IMR-90 (cell line): Measurements from ENCODE around the gene TRIO. TPM values are rescaled to one million over a fixed set of nuclear protein-coding genes. Genes with fewer than 3 reads are reported as not detected.

Experiments
- ATAC-seq: fragments of 200-7000 bp; cut with Tn5 transposase; 2 replicates; pipeline ENCODE4 v1.9.1; 2020; ENCODE audit warnings: low read depth, mild to moderate bottlenecking, moderate library complexity
- BruUV-seq: library from RNA; stranded (reverse); fragments of 400-500 nt; replicated peaks from 2 replicates; lab custom pipeline; 2021; lab: Mats Ljungman, UMichigan
- CTCF ChIA-PET: fragments of 300-600 bp; formaldehyde crosslinking; extraction: SDS; loops from one replicate; lab custom pipeline; 2021; ENCODE audit warnings: antibody characterized with exemption; lab: Yijun Ruan, JAX
- POLR2A ChIA-PET: fragments of 300-600 bp; sonication (Branson Sonifier 250); formaldehyde crosslinking; loops from one replicate; lab custom pipeline; 2022; ENCODE audit warnings: antibody characterized with exemption; ENCODE audit not compliant: unreplicated experiment; lab: Charles Lee
- DNase-seq: peaks from one replicate; pipeline ENCODE4 v3.0.0; 2013
- H2AFZ ChIP-seq: replicated peaks from 2 replicates; pipeline ENCODE3; 2013; ENCODE audit warnings: low read length, mild to moderate bottlenecking; ENCODE audit not compliant: poor library complexity
- H2AK5ac ChIP-seq: 2 replicates; pipeline ENCODE4 v1.6.1; 2013; ENCODE audit warnings: low read depth, low read length, inconsistent platforms
- H2AK9ac ChIP-seq: replicated peaks from 2 replicates; pipeline ENCODE3; 2013; ENCODE audit warnings: mild to moderate bottlenecking, low read depth, low read length, moderate library complexity; ENCODE audit not compliant: poor library complexity
- H2BK120ac ChIP-seq: 2 replicates; pipeline ENCODE4 v1.6.1; 2013; ENCODE audit warnings: low read depth, low read length, inconsistent platforms
- H2BK15ac ChIP-seq: 3 replicates; pipeline ENCODE4 v1.6.1; 2013; ENCODE audit warnings: low read depth, low read length, inconsistent platforms
- H2BK20ac ChIP-seq: 2 replicates; pipeline ENCODE4 v1.6.1; 2013; ENCODE audit warnings: low read depth, mild to moderate bottlenecking, inconsistent platforms, low read length, moderate library complexity
- H2BK5ac ChIP-seq: 2 replicates; pipeline ENCODE4 v1.6.1; 2013; ENCODE audit warnings: mild to moderate bottlenecking, low read depth, low read length, inconsistent platforms; ENCODE audit not compliant: poor library complexity, severe bottlenecking
- H3K14ac ChIP-seq: replicated peaks from 2 replicates; pipeline ENCODE4 v1.6.1; 2013; ENCODE audit warnings: low read depth, low read length, inconsistent platforms
- H3K18ac ChIP-seq: 2 replicates; pipeline ENCODE4 v1.6.1; 2013; ENCODE audit warnings: low read depth, low read length, control low read depth
- H3K23ac ChIP-seq: 2 replicates; pipeline ENCODE4 v1.6.1; 2013; ENCODE audit warnings: low read depth, low read length, inconsistent platforms
- H3K27ac ChIP-seq: 2 replicates; pipeline ENCODE4 v1.5.1; 2013; ENCODE audit warnings: mild to moderate bottlenecking, control low read depth, low read length; ENCODE audit not compliant: insufficient read depth
- H3K27me3 ChIP-seq: 2 replicates; pipeline ENCODE4 v1.6.1; 2013; ENCODE audit warnings: low read length; ENCODE audit not compliant: control insufficient read depth, insufficient read depth
- H3K36me3 ChIP-seq: 2 replicates; pipeline ENCODE4 v1.6.1; 2013; ENCODE audit warnings: low read length, mixed read lengths; ENCODE audit not compliant: control insufficient read depth, insufficient read depth
- H3K4ac ChIP-seq: 2 replicates; pipeline ENCODE4 v1.6.1; 2013; ENCODE audit warnings: low read depth, low read length, inconsistent platforms
- H3K4me1 ChIP-seq: 2 replicates; pipeline ENCODE4 v1.6.1; 2013; ENCODE audit warnings: low read length, mixed read lengths; ENCODE audit not compliant: control insufficient read depth, insufficient read depth
- H3K4me2 ChIP-seq: 2 replicates; pipeline ENCODE4 v1.6.1; 2013; ENCODE audit warnings: low read depth, mild to moderate bottlenecking, control low read depth, low read length, moderate library complexity
- H3K4me3 ChIP-seq: 2 replicates; pipeline ENCODE4 v1.5.1; 2013; ENCODE audit warnings: low read depth, mild to moderate bottlenecking, control low read depth, low read length, moderate library complexity; ENCODE audit not compliant: insufficient read depth
- H3K56ac ChIP-seq: 2 replicates; pipeline ENCODE4 v1.6.1; 2013; ENCODE audit warnings: low read length, inconsistent platforms; ENCODE audit not compliant: insufficient read depth; ENCODE audit errors: extremely low read depth
- H3K79me1 ChIP-seq, 2 experiments: 2 replicates each; pipeline ENCODE4 v1.6.1; 2013; ENCODE audit warnings: low read length in 2 of 2, inconsistent platforms in 1 of 2, low read depth in 1 of 2
- H3K9ac ChIP-seq: 2 replicates; pipeline ENCODE4 v1.6.1; 2013; ENCODE audit warnings: low read depth, low read length, control low read depth
- H3K9me1 ChIP-seq: 2 replicates; pipeline ENCODE4 v1.6.1; 2013; ENCODE audit warnings: low read length, inconsistent platforms; ENCODE audit not compliant: insufficient read depth
- H3K9me3 ChIP-seq: 2 replicates; pipeline ENCODE4 v1.6.1; 2013; ENCODE audit warnings: low read length; ENCODE audit not compliant: control insufficient read depth, insufficient read depth
- H4K20me1 ChIP-seq: 2 replicates; pipeline ENCODE4 v1.6.1; 2013; ENCODE audit warnings: low read length, inconsistent platforms; ENCODE audit not compliant: insufficient read depth
- H4K5ac ChIP-seq: 2 replicates; pipeline ENCODE4 v1.6.1; 2013; ENCODE audit warnings: mild to moderate bottlenecking, low read depth, low read length, control low read depth
- H4K8ac ChIP-seq, 2 experiments: 2 replicates each; pipeline ENCODE4 v1.6.1; 2013; ENCODE audit warnings: low read depth in 2 of 2, low read length in 2 of 2, control low read depth in 1 of 2, inconsistent platforms in 1 of 2
- H4K91ac ChIP-seq: 2 replicates; pipeline ENCODE4 v1.6.1; 2013; ENCODE audit warnings: low read depth, low read length, inconsistent platforms; ENCODE audit not compliant: insufficient read depth
- BHLHE40 ChIP-seq: fragments of 150-350 bp; IDR thresholded peaks from 2 replicates; pipeline ENCODE4 v1.6.1; 2016; ENCODE audit warnings: mild to moderate bottlenecking, low read depth, low read length
- CEBPB ChIP-seq: IDR thresholded peaks from 2 replicates; pipeline ENCODE4 v1.6.1; 2012; ENCODE audit warnings: low read depth, low read length, improper control_type of control experiment
- CHD1 ChIP-seq: IDR thresholded peaks from 2 replicates; pipeline ENCODE4 v1.6.1; 2012; ENCODE audit warnings: low read depth, low read length, improper control_type of control experiment
- FOS ChIP-seq: fragments of 150-350 bp; IDR thresholded peaks from 2 replicates; pipeline ENCODE4 v1.6.1; 2016; ENCODE audit warnings: low read depth, low read length
- MAFK ChIP-seq: IDR thresholded peaks from 2 replicates; pipeline ENCODE4 v1.6.1; 2012; ENCODE audit warnings: low read depth, low read length, improper control_type of control experiment
- MAZ ChIP-seq: IDR thresholded peaks from 2 replicates; pipeline ENCODE4 v1.6.1; 2012; ENCODE audit warnings: low read depth, mild to moderate bottlenecking, low read length, improper control_type of control experiment, moderate library complexity, borderline replicate concordance
- MXI1 ChIP-seq: IDR thresholded peaks from 2 replicates; pipeline ENCODE4 v1.6.1; 2012; ENCODE audit warnings: low read depth, mild to moderate bottlenecking, low read length, moderate library complexity, borderline replicate concordance
- NFE2L2 ChIP-seq: fragments of 150-350 bp; IDR thresholded peaks from 2 replicates; pipeline ENCODE4 v1.6.1; 2016; ENCODE audit warnings: low read depth, mild to moderate bottlenecking, low read length
- POLR2A ChIP-seq: IDR thresholded peaks from 2 replicates; pipeline ENCODE4 v1.6.1; 2012; ENCODE audit warnings: mild to moderate bottlenecking, low read depth, low read length
- RAD21 ChIP-seq: IDR thresholded peaks from 2 replicates; pipeline ENCODE4 v1.6.1; 2012; ENCODE audit warnings: low read length, improper control_type of control experiment
- RCOR1 ChIP-seq: IDR thresholded peaks from 2 replicates; pipeline ENCODE4 v1.6.1; 2012; ENCODE audit warnings: mild to moderate bottlenecking, low read length, improper control_type of control experiment; ENCODE audit not compliant: insufficient replicate concordance
- RFX5 ChIP-seq: IDR thresholded peaks from 2 replicates; pipeline ENCODE4 v1.8.0; 2012; ENCODE audit warnings: low read depth, mild to moderate bottlenecking, low read length, moderate library complexity
- SMC3 ChIP-seq: fragments of 150-350 bp; IDR thresholded peaks from 2 replicates; pipeline ENCODE4 v1.6.1; 2016; ENCODE audit warnings: low read depth, mild to moderate bottlenecking, antibody characterized with exemption, low read length, moderate library complexity
- WGBS, 2 experiments: methylation state at CpG; one replicate each; pipeline versions ENCODE4 v1.1.5 to v1.1.7; 2013; ENCODE audit warnings: missing lambda C conversion rate in 2 of 2; ENCODE audit not compliant: insufficient read length in 1 of 2; ENCODE audit errors: extremely low coverage in 2 of 2; 5-methylcytosine and 5-hydroxymethylcytosine counted together
- dilution Hi-C: fragments of 300-500 bp; cut with HindIII; formaldehyde crosslinking; loops from one replicate; pipeline ENCODE4 v1.14.3; 2018; ENCODE audit warnings: low sequenced_read_pairs; ENCODE audit not compliant: unreplicated experiment
- in situ Hi-C: fragments of 300-500 bp; cut with MboI; formaldehyde crosslinking; loops from 3 replicates; pipeline ENCODE4 v1.14.3; 2019; ENCODE audit warnings: low sequenced_read_pairs, inconsistent platforms, mixed read lengths
- intact Hi-C: fragments of 100-400 bp; cut with micrococcal nuclease; formaldehyde crosslinking; loops from 2 replicates; pipeline ENCODE4 v1.10.0; 2022
- polyA plus RNA-seq, 3 experiments: library from polyadenylated mRNA; depleted of rRNA; stranded (reverse); fragments of >200 nt; gene quantifications; 2 replicates each; pipeline ENCODE4 v1.2.3, GENCODE V29; 2012; ENCODE audit warnings: low replicate concordance in 1 of 3
- total RNA-seq: library from RNA; depleted of rRNA; stranded (reverse); fragments of >200 nt; gene quantifications from 2 replicates; pipeline ENCODE4 v1.2.3, GENCODE V29; 2012
- TF ChIP-seq, protein P1 (sequence below): fragments of 150-350 bp; IDR thresholded peaks from 2 replicates; pipeline ENCODE4 v1.6.1; 2016; ENCODE audit warnings: low read depth, mild to moderate bottlenecking, low read length, moderate library complexity, borderline replicate concordance
- TF ChIP-seq, protein P2 (sequence below): fragments of 150-350 bp; IDR thresholded peaks from 2 replicates; pipeline ENCODE4 v1.6.1; 2017; ENCODE audit warnings: mild to moderate bottlenecking, antibody characterized with exemption, low read length, low read depth
- TF ChIP-seq, protein P3 (sequence below): conservative IDR thresholded peaks from 2 replicates; pipeline ENCODE4 v1.5.1; 2012; ENCODE audit warnings: mild to moderate bottlenecking, low read depth, low read length, improper control_type of control experiment

TRIO gene
- total and polyA plus RNA-seq, 2 of the 4 experiments (the other 2 are of a cell fraction) = 206 to 522 TPM

DNA sequence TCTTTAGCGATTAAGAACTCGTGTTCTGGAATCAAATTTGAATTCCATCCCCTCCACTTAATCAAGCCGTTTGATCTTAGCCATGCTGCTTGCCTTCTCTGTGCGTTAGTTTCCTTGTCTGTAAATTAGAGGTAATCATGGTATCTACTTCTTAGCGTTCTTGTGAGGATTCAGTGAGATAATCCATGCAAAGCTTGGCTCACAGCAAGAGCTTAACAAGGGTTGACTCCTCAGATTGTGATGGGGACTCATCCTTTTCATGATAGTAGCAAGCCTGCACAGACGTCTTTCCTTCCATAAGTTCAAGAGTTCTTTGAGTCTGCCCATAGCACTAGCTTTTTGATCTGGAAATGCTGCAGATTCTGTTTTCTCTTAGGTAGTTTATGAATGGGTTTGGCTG, 72.8 kb downstream of the TRIO start:
- Histone ChIP-seq H3K56ac (no peak overlapping the region), H3K4me1 (peaks cover 47% of the 10 kb centered on the region), H2BK120ac (no peak overlapping the region), H2AK5ac (peak overlapping the region; percentile 53; the same call in 1 of the 2 replicates), H2BK15ac (no peak overlapping the region), H3K9me1 (peaks cover 40% of the 10 kb centered on the region), H3K27ac (no peak overlapping the region), H3K4me3 (no peak overlapping the region), H3K9me3 (no peaks in the 10 kb centered on the region), H3K4me2 (peak overlapping the region; percentile 23; the same call in 1 of the 2 replicates), H3K23ac (peak overlapping the region; percentile 72; the same call in 1 of the 2 replicates), H2BK5ac (peak overlapping the region; percentile 65), H2BK20ac (0 out of 2 replicates have a peak overlapping the region, but pooled peaks have one; percentile 9), H3K14ac (peak overlapping the region; percentile 63; the same call in 1 of the 2 replicates), H4K20me1 (peaks cover 95% of the 10 kb centered on the region), H3K9ac (no peak overlapping the region), H3K36me3 (peaks cover 9% of the 10 kb centered on the region), H4K5ac (peak overlapping the region; percentile 22; the same call in 1 of the 2 replicates), H3K4ac (peak overlapping the region; percentile 8; the same call in 1 of the 2 replicates), H4K8ac (peak overlapping the region in 1 of 2 experiments; percentile 33; a peak in 1 of 4 replicates), H3K18ac (peak overlapping the region; percentile 31; the same call in 1 of the 2 replicates), H2AK9ac (no peak overlapping the region), H4K91ac (no peak overlapping the region), H3K27me3 (no peaks in the 10 kb centered on the region), H2AFZ (no peak overlapping the region), H3K79me1 (peaks cover 0 to 53% of the 10 kb centered on the region in 2 experiments; a peak in 2 of 4 replicates)
- TF ChIP-seq MXI1 (no peak), RCOR1 (no peak), FOS (no peak), RFX5 (no peak), RAD21 (no peak), CEBPB (no peak), NFE2L2 (no peak), MAFK (no peak), SMC3 (no peak), CHD1 (no peak), MAZ (no peak), BHLHE40 (no peak), POLR2A (no peak)
- TF ChIP-seq, protein P1, sequence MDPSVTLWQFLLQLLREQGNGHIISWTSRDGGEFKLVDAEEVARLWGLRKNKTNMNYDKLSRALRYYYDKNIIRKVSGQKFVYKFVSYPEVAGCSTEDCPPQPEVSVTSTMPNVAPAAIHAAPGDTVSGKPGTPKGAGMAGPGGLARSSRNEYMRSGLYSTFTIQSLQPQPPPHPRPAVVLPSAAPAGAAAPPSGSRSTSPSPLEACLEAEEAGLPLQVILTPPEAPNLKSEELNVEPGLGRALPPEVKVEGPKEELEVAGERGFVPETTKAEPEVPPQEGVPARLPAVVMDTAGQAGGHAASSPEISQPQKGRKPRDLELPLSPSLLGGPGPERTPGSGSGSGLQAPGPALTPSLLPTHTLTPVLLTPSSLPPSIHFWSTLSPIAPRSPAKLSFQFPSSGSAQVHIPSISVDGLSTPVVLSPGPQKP = no peak
- TF ChIP-seq, protein P2, sequence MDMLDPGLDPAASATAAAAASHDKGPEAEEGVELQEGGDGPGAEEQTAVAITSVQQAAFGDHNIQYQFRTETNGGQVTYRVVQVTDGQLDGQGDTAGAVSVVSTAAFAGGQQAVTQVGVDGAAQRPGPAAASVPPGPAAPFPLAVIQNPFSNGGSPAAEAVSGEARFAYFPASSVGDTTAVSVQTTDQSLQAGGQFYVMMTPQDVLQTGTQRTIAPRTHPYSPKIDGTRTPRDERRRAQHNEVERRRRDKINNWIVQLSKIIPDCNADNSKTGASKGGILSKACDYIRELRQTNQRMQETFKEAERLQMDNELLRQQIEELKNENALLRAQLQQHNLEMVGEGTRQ = no peak
- TF ChIP-seq, protein P3, sequence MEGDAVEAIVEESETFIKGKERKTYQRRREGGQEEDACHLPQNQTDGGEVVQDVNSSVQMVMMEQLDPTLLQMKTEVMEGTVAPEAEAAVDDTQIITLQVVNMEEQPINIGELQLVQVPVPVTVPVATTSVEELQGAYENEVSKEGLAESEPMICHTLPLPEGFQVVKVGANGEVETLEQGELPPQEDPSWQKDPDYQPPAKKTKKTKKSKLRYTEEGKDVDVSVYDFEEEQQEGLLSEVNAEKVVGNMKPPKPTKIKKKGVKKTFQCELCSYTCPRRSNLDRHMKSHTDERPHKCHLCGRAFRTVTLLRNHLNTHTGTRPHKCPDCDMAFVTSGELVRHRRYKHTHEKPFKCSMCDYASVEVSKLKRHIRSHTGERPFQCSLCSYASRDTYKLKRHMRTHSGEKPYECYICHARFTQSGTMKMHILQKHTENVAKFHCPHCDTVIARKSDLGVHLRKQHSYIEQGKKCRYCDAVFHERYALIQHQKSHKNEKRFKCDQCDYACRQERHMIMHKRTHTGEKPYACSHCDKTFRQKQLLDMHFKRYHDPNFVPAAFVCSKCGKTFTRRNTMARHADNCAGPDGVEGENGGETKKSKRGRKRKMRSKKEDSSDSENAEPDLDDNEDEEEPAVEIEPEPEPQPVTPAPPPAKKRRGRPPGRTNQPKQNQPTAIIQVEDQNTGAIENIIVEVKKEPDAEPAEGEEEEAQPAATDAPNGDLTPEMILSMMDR = no peak
- ChIA-PET POLR2A (no interaction called here), CTCF (no interaction called here)
- ATAC-seq = no peak
- BruUV-seq = no TSS peak
- dilution Hi-C loops = no loop called here
- no peak for DNase-seq
- 100% methylated on average over 1 of the region's 6 CpGs; no CpG with 5 or more reads in 1 of the 2 experiments for WGBS, 2 experiments
- in situ Hi-C loops = no loop called here
- intact Hi-C loops = no loop called here
